ENCODE measurements around the gene ADISSP.

GRCh38 chr20:3747471-3747870 is 20.1 kb downstream of the ADISSP start:
- TF ChIP-seq CTCF (IDR thresholded peaks at IDR 0.05) (no peak), POLR2A (IDR thresholded peaks at IDR 0.05) (no peak), POLR2AphosphoS5 (IDR thresholded peaks at IDR 0.05) (no peak), EP300 (IDR thresholded peaks at IDR 0.05; ENCODE audit: low read depth) (no peak)
